Neural progenitor cell (in vitro differentiated cells): Measurements from ENCODE around the gene CDH26. TPM values are rescaled to one million over a fixed set of nuclear protein-coding genes. Genes with fewer than 3 reads are reported as not detected.
A peak's percentile ranks its signal among the peaks of the same experiment; 100 is the strongest.

ENCODE experiments used
- DNase-seq: peaks from one replicate; pipeline ENCODE4 v3.0.0-alpha.2; 2016; ENCODE audit warnings: low spot score
- H2AFZ ChIP-seq: fragments of 200-600 bp; sonication (generic); replicated peaks from 2 replicates; pipeline ENCODE4 v1.6.1; 2016; ENCODE audit warnings: antibody characterized with exemption
- H3F3A ChIP-seq: fragments of 200-600 bp; sonication (generic); 2 replicates; pipeline ENCODE4 v1.6.1; 2016; ENCODE audit warnings: antibody characterized with exemption, low read depth
- H3K27ac ChIP-seq: fragments of 200-600 bp; sonication (generic); 2 replicates; pipeline ENCODE4 v1.5.1; 2016; ENCODE audit warnings: mild to moderate bottlenecking
- H3K27me3 ChIP-seq: fragments of 200-600 bp; sonication (generic); 2 replicates; pipeline ENCODE4 v1.6.1; 2016; ENCODE audit warnings: mild to moderate bottlenecking, moderate library complexity
- H3K36me3 ChIP-seq: fragments of 200-600 bp; sonication (generic); 2 replicates; pipeline ENCODE4 v1.5.1; 2016
- H3K4me1 ChIP-seq: fragments of 200-600 bp; sonication (generic); 2 replicates; pipeline ENCODE4 v1.6.1; 2016; ENCODE audit warnings: mixed run types
- H3K4me2 ChIP-seq: fragments of 200-600 bp; sonication (generic); 2 replicates; pipeline ENCODE4 v1.6.1; 2016
- H3K4me3 ChIP-seq: fragments of 200-600 bp; sonication (generic); 2 replicates; pipeline ENCODE4 v1.5.1; 2016
- H3K79me2 ChIP-seq: fragments of 200-600 bp; sonication (generic); 2 replicates; pipeline ENCODE4 v1.6.1; 2016; ENCODE audit warnings: low read depth
- H3K9ac ChIP-seq: fragments of 200-600 bp; sonication (generic); 2 replicates; pipeline ENCODE4 v1.6.1; 2016
- H3K9me3 ChIP-seq: fragments of 200-600 bp; sonication (generic); 2 replicates; pipeline ENCODE4 v1.5.1; 2016; ENCODE audit warnings: low read depth
- H4K20me1 ChIP-seq: fragments of 200-600 bp; sonication (generic); 2 replicates; pipeline ENCODE4 v1.6.1; 2016; ENCODE audit warnings: low read depth
- H3K27ac Mint-ChIP-seq: 3 replicates; pipeline ENCODE4 v1.8.0; 2021; ENCODE audit warnings: mixed read lengths
- H3K27me3 Mint-ChIP-seq: 2 replicates; pipeline ENCODE4 v1.8.0; 2022; ENCODE audit warnings: low read depth, mild to moderate bottlenecking, inconsistent platforms, moderate library complexity, mixed read lengths; ENCODE audit not compliant: insufficient read depth
- H3K36me3 Mint-ChIP-seq: 3 replicates; pipeline ENCODE4 v1.8.0; 2021; ENCODE audit warnings: mixed read lengths
- H3K4me1 Mint-ChIP-seq: 3 replicates; pipeline ENCODE4 v1.8.0; 2021; ENCODE audit warnings: mixed read lengths
- H3K4me3 Mint-ChIP-seq: 3 replicates; pipeline ENCODE4 v1.8.0; 2021; ENCODE audit warnings: mild to moderate bottlenecking, moderate library complexity, mixed read lengths
- H3K9me3 Mint-ChIP-seq: 3 replicates; pipeline ENCODE4 v1.8.0; 2020; ENCODE audit warnings: mixed read lengths
- CTCF ChIP-seq: fragments of 200-600 bp; sonication (generic); IDR thresholded peaks from 2 replicates; pipeline ENCODE4 v1.5.1; 2017; ENCODE audit warnings: antibody characterized with exemption, mild to moderate bottlenecking
- EZH2 ChIP-seq: fragments of 200-600 bp; sonication (generic); IDR thresholded peaks from 2 replicates; pipeline ENCODE4 v1.6.1; 2017; ENCODE audit warnings: antibody characterized with exemption, mild to moderate bottlenecking, moderate library complexity
- EZH2phosphoT487 ChIP-seq: fragments of 200-600 bp; sonication (generic); IDR thresholded peaks from 2 replicates; pipeline ENCODE4 v1.6.1; 2017; ENCODE audit warnings: antibody characterized with exemption
- total RNA-seq: library from RNA; depleted of rRNA; stranded (reverse); fragments of >200 nt; gene quantifications from 2 replicates; pipeline ENCODE4 v1.2.3, GENCODE V29; 2015; ENCODE audit warnings: low replicate concordance

Gene CDH26
- total RNA-seq, 1 donor from 2014 or later: not detected

GRCh38 chr20:59944726-59945125, 13.5 kb upstream of the CDH26 start:
- Histone ChIP-seq H3K4me2 (no peak overlapping the region), H3K9me3 (no peaks in the 10 kb centered on the region), H3K79me2 (no peaks in the 10 kb centered on the region), H2AFZ (no peak overlapping the region), H3K9ac (no peak overlapping the region), H3K4me1 (peaks cover 19% of the 10 kb centered on the region), H3F3A (peaks cover 17% of the 10 kb centered on the region), H4K20me1 (no peaks in the 10 kb centered on the region), H3K36me3 (no peaks in the 10 kb centered on the region), H3K4me3 (no peak overlapping the region), H3K27ac (no peak overlapping the region), H3K27me3 (peaks cover 4% of the 10 kb centered on the region)
- TF ChIP-seq CTCF: no peak
- no peak for TF ChIP-seq EZH2phosphoT487
- no peak for TF ChIP-seq EZH2
- H3K36me3 Mint-ChIP-seq: peaks cover 6% of the 10 kb centered on the region
- no peaks in the 10 kb centered on the region for H3K9me3 Mint-ChIP-seq
- DNase-seq: no peak
- no peak overlapping the region for H3K27ac Mint-ChIP-seq
- no peak overlapping the region for H3K4me3 Mint-ChIP-seq
- no peaks in the 10 kb centered on the region for H3K27me3 Mint-ChIP-seq
- peaks cover 37% of the 10 kb centered on the region for H3K4me1 Mint-ChIP-seq

GRCh38 chr20:59945175-59945574, 13.0 kb upstream of the CDH26 start:
- peaks cover 19% of the 10 kb centered on the region for H3K4me1 ChIP-seq
- peaks cover 6% of the 10 kb centered on the region for H3K36me3 Mint-ChIP-seq
- no peak overlapping the region for H2AFZ ChIP-seq
- no peak overlapping the region for H3K9ac ChIP-seq
- H4K20me1 ChIP-seq: no peaks in the 10 kb centered on the region
- no peaks in the 10 kb centered on the region for H3K9me3 Mint-ChIP-seq
- H3K4me3 ChIP-seq: no peak overlapping the region
- H3K4me2 ChIP-seq: peak overlapping the region; percentile 0
- H3F3A ChIP-seq: peaks cover 14% of the 10 kb centered on the region
- no peaks in the 10 kb centered on the region for H3K27me3 ChIP-seq
- peaks cover 37% of the 10 kb centered on the region for H3K4me1 Mint-ChIP-seq
- TF ChIP-seq EZH2 (no peak), EZH2phosphoT487 (no peak), CTCF (no peak)
- H3K9me3 ChIP-seq: no peaks in the 10 kb centered on the region
- H3K79me2 ChIP-seq: no peaks in the 10 kb centered on the region
- H3K27ac Mint-ChIP-seq: no peak overlapping the region
- no peaks in the 10 kb centered on the region for H3K36me3 ChIP-seq
- H3K27me3 Mint-ChIP-seq: no peaks in the 10 kb centered on the region
- no peak overlapping the region for H3K4me3 Mint-ChIP-seq
- no peak for DNase-seq
- H3K27ac ChIP-seq: no peak overlapping the region

GRCh38 chr20:59945731-59946130, 12.5 kb upstream of the CDH26 start:
- H3K4me1 Mint-ChIP-seq: peaks cover 34% of the 10 kb centered on the region
- H3K36me3 Mint-ChIP-seq: peaks cover 6% of the 10 kb centered on the region
- peak; percentile 19 for DNase-seq
- peaks cover 19% of the 10 kb centered on the region for H3K4me1 ChIP-seq
- H3K36me3 ChIP-seq: no peaks in the 10 kb centered on the region
- no peaks in the 10 kb centered on the region for H3K9me3 Mint-ChIP-seq
- no peaks in the 10 kb centered on the region for H3K79me2 ChIP-seq
- H3K4me3 ChIP-seq: no peak overlapping the region
- no peaks in the 10 kb centered on the region for H4K20me1 ChIP-seq
- peaks cover 9% of the 10 kb centered on the region for H3F3A ChIP-seq
- TF ChIP-seq EZH2phosphoT487: no peak
- TF ChIP-seq EZH2: no peak
- no peak overlapping the region for H3K4me3 Mint-ChIP-seq
- peak overlapping the region; percentile 0 for H3K4me2 ChIP-seq
- no peak overlapping the region for H2AFZ ChIP-seq
- peak overlapping the region; percentile 57 for H3K27ac Mint-ChIP-seq
- H3K27me3 ChIP-seq: no peaks in the 10 kb centered on the region
- H3K27ac ChIP-seq: no peak overlapping the region
- no peaks in the 10 kb centered on the region for H3K27me3 Mint-ChIP-seq
- H3K9me3 ChIP-seq: no peaks in the 10 kb centered on the region
- H3K9ac ChIP-seq: no peak overlapping the region

- peaks cover 6% of the 10 kb centered on the region for H3K36me3 Mint-ChIP-seq
- H4K20me1 ChIP-seq: no peaks in the 10 kb centered on the region
- no peak overlapping the region for H3K4me3 Mint-ChIP-seq
- no peak overlapping the region for H3K27ac Mint-ChIP-seq
- no peaks in the 10 kb centered on the region for H3K9me3 ChIP-seq
- H3K36me3 ChIP-seq: no peaks in the 10 kb centered on the region
- peaks cover 23% of the 10 kb centered on the region for H3K4me1 Mint-ChIP-seq
- no peak overlapping the region for H3K4me2 ChIP-seq
- no peak for TF ChIP-seq EZH2phosphoT487
- no peaks in the 10 kb centered on the region for H3K79me2 ChIP-seq
- DNase-seq: no peak
- no peak overlapping the region for H3K27ac ChIP-seq
- H3F3A ChIP-seq: no peaks in the 10 kb centered on the region
- peaks cover 10% of the 10 kb centered on the region for H3K4me1 ChIP-seq
- no peaks in the 10 kb centered on the region for H3K9me3 Mint-ChIP-seq
- H3K4me3 ChIP-seq: no peak overlapping the region
- no peak overlapping the region for H2AFZ ChIP-seq
- no peaks in the 10 kb centered on the region for H3K27me3 ChIP-seq
- no peak overlapping the region for H3K9ac ChIP-seq
- no peaks in the 10 kb centered on the region for H3K27me3 Mint-ChIP-seq
These were observed 10.8 kb upstream of the CDH26 start for GRCh38 chr20:59947376-59947775.
